ENCODE measurements around the gene TRIM54. TPM values are rescaled to one million over a fixed set of nuclear protein-coding genes. Genes with fewer than 3 reads are reported as not detected.

The TRIM54 gene
- total and polyA plus RNA-seq, 2 of the 8 experiments (the other 6 are each of a cell fraction or from before 2014, with no cell fraction given), result 3.9 to 5.8 TPM

- no peak for TF ChIP-seq CHD7 (IDR thresholded peaks at IDR 0.05; ENCODE audit: insufficient replicate concordance, low read length)
- TF ChIP-seq CEBPB (IDR thresholded peaks at IDR 0.05; ENCODE audit: low read depth, low read length), result no peak
- TF ChIP-seq FOSL1 (IDR thresholded peaks at IDR 0.05; ENCODE audit: insufficient read depth, low read depth, low read length), result no peak
- no peak for TF ChIP-seq SP4 (IDR thresholded peaks at IDR 0.05; ENCODE audit: low read length)
- no peak for TF ChIP-seq MAFK (IDR thresholded peaks at IDR 0.05; ENCODE audit: low read depth, low read length)
- TF ChIP-seq SIN3A (conservative IDR thresholded peaks at IDR 0.05 in 1 of 2, IDR thresholded peaks at IDR 0.05 in 1 of 2; ENCODE audit: low read depth in 1 of 2, low read length in 2 of 2), result no peak
- TF ChIP-seq SAP30 (IDR thresholded peaks at IDR 0.05; ENCODE audit: insufficient read depth, insufficient replicate concordance, low read length), result no peak
- TF ChIP-seq PHF8 (conservative IDR thresholded peaks at IDR 0.05; ENCODE audit: low read depth, low read length), result no peak
- TF ChIP-seq USF2 (IDR thresholded peaks at IDR 0.05; ENCODE audit: low read length), result no peak
- TF ChIP-seq POLR2A (IDR thresholded peaks at IDR 0.05; ENCODE audit: control extremely low read depth in 1 of 2, low read depth in 2 of 2, low read length in 2 of 2), result no peak
- TF ChIP-seq SRF (IDR thresholded peaks at IDR 0.05; ENCODE audit: low read depth, low read length), result no peak
These were observed 1.4 kb upstream of the TRIM54 start (continued) for GRCh38 chr2:27280826-27281225.

Data from H1 (cell line).